GM12872 (cell line): ENCODE measurements around the gene NELFE.
A peak's percentile ranks its signal among the peaks of the same experiment; 100 is the strongest.

Experiments
- TF ChIP-seq, protein P1 (sequence below): IDR thresholded peaks from 3 replicates; pipeline ENCODE4 v1.5.1; 2011; ENCODE audit warnings: low read depth, mild to moderate bottlenecking, low read length, moderate library complexity; ENCODE audit not compliant: insufficient read depth

Gene NELFE

DNA sequence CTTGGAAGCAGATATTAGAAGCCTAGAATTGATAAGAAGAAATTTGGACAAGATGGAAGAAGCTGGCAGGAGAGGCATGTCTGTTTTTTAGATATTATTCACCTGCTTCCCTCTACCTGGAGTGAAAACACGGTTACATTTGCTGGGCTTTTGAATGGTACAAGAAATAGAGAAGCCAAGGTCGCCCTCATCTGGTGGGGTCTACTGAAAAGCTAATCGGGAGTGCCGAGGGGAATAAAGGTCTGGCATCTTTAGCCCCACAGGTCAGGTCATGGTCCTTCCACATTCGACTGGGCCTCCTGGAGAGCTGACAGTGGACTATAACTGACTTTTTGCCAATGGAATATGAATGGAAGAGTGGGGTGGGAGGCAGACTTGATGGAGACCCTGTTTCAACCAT, 35.8 kb downstream of the NELFE start:
- TF ChIP-seq, protein P1, sequence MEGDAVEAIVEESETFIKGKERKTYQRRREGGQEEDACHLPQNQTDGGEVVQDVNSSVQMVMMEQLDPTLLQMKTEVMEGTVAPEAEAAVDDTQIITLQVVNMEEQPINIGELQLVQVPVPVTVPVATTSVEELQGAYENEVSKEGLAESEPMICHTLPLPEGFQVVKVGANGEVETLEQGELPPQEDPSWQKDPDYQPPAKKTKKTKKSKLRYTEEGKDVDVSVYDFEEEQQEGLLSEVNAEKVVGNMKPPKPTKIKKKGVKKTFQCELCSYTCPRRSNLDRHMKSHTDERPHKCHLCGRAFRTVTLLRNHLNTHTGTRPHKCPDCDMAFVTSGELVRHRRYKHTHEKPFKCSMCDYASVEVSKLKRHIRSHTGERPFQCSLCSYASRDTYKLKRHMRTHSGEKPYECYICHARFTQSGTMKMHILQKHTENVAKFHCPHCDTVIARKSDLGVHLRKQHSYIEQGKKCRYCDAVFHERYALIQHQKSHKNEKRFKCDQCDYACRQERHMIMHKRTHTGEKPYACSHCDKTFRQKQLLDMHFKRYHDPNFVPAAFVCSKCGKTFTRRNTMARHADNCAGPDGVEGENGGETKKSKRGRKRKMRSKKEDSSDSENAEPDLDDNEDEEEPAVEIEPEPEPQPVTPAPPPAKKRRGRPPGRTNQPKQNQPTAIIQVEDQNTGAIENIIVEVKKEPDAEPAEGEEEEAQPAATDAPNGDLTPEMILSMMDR, result peak; percentile 27; the same call in 1 of the 3 replicates

DNA sequence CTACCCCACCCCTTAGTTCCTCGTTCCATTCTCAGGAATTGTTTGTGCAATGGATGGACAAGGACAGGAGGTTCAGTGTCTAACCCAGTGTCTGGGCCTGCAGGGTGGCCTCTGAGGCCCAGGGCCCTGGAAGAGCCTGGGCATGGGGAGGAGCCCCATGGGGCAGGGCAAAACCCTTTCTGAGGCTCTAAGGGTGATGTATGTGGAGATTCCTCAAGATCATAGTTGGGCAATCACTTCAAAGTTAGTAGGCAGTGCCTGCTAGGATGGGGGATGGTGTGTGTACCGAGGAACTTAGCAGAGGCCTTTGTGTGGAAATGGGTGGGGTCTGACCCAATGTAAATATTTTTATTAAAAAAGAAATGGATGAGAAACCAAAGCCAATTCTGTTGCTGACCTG, 38.0 kb downstream of the NELFE start:
- TF ChIP-seq, protein P1, result no peak

DNA sequence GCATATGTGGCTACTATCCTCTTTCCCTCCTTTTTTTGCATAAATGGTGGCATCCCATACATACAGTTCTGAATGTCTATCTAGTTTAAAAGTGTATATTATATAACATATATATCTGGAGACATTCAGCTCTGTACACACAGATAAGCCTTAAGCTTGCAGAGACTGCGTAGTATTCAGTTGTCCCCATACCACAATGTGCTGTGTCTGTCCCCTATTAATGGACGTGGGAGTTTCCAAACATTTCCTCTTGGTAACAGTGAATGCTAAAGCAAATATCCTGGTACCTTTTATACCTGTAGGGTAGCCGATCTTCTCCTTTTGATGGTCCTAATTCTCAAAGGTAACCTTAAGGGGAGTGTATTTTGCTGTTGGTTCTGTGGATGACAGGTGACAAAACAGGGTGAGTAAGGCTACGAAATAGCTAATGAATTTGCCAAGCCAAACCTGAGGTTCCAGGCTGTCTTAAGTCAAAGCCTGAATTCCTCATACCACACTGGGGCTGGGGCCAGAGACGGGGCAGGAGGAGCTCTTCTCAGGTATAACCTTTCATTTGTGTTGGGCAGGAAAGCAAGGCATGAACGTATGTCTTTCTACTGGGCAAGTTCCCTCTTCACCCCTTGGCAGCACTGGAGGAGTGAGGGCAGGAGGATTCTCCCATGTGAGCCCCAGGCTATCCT, 39.0 kb downstream of the NELFE start:
- TF ChIP-seq, protein P1, result no peak

DNA sequence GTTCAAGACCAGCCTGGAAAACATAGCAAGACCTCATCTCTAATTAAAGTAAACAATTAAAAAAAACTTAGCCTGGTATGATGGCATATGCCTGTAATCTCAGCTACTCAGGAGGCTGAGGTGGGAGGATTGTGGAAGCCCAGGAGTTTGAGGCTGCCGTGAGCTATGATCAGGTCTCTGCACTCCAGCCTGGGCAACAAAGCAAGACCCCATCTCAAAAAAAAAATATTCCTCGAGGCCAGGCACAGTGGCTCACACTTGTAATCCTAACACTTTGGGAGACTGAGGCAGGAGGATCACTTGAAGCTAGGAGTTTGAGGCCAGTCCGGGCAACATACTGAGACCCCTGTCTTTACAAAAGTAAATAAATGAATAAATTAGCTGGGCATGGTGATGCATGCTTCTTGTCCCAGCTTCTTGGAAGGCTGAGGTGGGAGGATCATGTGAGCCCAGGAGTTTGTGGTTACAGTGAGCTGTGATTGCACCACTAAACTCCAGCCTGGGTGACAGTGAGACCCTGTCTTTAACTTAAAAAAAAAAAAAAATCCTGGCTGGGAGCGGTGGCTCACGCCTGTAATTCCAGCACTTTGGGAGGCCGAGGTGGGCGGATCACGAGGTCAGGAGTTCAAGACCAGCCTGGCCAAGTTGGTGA, 40.6 kb downstream of the NELFE start:
- TF ChIP-seq, protein P1, result no peak

DNA sequence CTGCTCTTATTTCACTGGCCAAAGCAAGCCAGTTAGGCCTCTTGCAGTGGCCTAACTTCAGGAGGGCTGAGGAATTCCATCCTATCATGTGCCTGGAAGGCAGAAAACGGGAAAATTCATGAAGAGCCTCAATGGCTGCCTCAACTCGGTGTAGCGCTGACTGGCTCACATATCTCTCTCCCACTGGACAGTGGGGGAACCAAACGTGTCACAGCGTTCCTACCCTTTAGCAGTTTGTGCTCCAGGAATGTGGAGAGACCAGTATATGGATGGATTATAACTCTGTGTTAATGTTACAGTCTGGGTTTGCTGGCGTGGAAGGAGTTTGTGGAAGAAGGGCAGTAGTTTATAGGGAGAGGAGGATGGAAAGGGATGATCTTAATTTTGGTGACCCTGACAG, 43.0 kb downstream of the NELFE start:
- TF ChIP-seq, protein P1, result no peak

DNA sequence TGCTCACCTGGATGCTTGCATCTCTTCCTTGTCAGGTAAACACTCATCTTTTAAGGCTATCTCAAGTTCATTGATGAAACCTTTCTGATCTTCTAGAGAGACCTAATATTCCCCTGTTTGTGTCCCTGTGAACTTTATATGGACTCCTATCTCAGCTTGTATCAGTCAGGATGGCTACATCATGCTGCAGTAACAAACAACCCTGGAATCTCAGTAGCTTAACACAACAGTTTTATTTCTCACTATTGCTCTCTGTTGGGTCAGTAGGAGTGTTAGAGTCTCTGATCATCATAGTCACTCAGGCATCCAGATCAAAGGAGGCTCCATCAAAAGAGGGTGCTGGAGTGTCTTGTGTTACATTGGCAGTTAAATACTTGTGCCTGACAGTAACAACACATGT, 43.4 kb downstream of the NELFE start:
- TF ChIP-seq, protein P1, result no peak

DNA sequence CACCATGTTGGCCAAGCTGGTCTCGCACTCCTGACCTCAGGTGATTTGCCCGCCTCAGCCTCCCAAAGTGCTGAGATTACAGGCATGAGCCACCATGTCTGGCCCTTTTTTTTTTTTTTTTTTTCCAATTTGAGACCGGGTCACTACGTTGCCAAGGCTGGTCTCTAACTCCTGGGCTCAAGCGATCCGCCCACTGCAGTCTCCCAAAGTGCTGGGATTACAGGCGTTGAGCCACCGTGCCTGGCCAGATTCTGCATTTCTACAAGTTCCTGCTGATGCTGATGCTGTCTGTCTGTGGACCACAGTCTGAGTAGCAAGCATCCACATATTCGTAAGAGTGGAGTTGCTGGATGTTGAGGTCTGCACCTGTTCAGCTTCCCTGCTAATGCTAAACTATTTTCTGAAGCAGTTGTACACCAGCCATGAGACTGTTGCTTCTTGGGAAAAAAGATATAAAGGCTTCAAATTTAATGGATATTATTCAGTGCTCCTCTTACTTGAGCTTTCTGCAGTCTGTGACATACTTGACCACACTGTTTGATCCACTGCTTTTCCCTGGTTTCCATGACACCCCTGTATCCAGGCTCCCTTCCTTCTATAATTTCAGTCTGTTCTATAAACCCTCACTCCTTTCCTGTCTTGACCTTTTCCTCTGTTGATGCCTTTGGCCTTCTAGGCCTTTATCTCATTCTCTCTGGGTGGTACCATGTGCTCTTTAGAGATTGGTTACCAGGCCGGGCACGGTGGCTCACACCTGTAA, 46.8 kb downstream of the NELFE start:
- TF ChIP-seq, protein P1, result no peak
